GM18511 (cell line): ENCODE data around the gene SLC12A4.
"Not testable (repeated sequence)": the region's sequence is repeated elsewhere in the genome, so short reads cannot be mapped to it uniquely, and the experiment has no call there.

Experiments used
- ATAC-seq: cut with Tn5 transposase; IDR thresholded peaks from one replicate; pipeline ENCODE4 v1.9.1; 2021; ENCODE audit warnings: mild to moderate bottlenecking, moderate library complexity; ENCODE audit not compliant: unreplicated experiment

The SLC12A4 gene

GRCh38 chr16:67942510-67943255, 25.8 kb downstream of the SLC12A4 start:
- ATAC-seq: no peak

GRCh38 chr16:67942200-67942509, 26.3 kb downstream of the SLC12A4 start:
- no peak for ATAC-seq

DNA sequence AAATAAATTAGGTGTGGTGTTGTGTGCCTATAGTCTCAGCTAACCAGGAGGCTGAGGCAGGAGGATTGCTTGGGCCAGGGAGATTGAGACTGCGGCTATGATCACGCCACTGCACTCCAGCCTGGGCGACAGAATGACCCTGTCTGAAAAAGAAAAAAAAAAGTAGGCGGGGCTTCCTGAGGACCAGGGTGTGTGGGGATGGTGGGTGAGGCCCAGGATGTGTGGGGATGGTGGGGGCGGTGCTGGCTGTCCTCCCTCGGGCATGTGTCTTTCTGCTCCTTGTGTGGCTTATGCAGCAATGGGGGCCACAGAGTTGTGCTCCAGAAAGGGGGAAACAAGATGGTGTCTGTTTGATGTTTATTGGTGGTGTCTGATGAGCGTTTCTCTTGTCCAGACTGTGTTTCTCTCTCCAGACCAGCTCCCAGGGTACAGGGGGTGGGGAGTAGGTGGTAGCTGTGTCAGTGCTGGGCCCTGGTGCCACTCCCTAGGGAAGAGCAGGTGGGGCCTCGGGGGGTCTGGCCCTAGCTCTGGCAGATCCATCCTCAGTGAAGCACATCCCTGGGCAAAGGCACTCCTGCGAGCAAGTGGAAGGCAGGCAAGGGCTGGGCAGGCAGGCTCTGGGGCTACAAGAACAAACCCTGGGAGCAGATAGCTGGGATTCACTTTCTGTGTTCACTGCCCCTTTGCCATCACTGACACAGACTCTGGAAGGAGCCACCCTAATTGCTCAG, 26.8 kb downstream of the SLC12A4 start:
- ATAC-seq: no peak

DNA sequence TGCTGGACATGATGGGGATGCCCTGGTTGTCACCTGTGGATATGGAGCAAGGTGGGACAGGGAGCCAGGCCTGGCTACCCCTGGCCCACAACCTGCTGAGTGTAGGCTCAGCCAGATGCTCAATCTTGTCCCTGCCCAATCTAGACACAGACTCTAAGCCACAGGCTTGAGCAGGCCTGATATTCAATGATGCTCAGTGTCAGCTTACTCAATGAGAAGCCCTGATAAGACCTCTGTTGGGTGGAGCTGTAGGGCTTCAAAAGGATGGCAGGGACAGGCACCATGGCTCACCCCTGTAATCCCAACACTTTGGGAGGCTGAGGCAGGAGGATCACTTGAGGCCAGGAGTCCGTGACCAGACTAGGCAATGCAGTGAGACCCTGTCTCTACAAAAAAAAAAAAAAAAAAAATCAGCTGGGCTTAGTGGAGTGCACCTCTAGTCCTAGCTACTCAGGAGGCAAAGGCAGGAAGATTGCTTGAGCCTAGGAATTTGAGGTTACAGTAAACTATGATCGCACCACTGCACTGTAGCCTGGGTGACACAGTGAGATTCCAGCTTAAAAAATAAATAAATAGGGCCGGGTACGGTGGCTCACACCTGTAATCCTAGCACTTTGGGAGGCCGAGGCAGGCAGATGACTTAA, 27.9 kb downstream of the SLC12A4 start:
- ATAC-seq: no peak

- ATAC-seq: no peak
Observed at GRCh38 chr16:67939507-67940445, 28.7 kb downstream of the SLC12A4 start.

DNA sequence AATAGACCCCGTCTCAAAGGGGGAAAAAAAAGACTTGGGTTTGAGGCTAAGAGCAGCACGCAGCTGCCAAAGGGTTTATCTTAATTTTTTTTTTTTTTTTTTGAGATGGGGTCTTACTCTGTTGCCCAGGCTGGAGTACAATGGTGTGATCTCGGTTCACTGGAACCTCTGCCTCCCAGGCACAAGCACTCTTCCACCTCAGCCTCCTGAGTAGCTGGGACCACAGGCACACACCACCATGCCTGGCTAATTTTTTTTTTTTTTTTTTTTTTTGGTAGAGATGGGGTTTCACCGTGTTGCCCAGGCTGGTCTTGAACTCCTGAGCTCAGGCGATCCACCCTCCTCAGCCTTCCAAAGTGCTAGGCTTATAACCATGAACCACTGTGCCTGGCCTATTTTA, 30.7 kb downstream of the SLC12A4 start:
- not testable (repeated sequence) for ATAC-seq

DNA sequence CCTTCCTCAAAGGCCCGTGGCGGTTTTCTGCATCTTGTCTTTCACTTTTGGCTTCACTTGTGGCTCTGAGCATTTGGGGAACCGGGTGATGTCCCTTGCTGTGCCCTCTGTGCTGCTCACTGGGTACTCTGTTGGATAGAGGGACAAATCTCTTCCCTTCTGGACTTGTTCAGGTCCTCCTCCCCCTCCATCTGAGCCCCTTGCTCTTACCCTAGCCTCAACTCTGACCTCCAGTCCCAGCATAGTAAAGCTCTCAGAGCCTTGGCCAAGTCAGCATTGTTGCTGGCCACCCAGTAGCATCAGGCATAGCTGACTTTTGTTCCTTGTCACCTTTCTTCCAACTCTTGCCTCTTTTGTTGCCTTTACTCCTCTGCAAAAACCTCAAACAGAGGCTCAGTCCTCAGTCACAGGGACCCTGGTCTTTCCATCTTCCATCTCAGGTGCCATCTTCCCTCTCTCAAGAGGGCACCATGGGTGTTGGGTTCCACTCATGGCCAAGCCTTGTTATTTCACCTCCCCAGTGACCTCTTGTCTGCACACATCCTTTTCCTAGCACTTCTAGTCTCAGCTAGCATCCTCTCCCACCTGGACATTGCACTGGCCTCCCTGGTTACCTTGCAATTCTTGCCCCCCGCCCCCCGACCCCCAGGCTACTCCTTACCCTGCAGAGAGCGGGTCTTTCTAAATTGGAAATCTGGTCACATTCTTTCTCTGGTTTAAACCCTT, 31.4 kb downstream of the SLC12A4 start:
- peak; percentile 65 for ATAC-seq

DNA sequence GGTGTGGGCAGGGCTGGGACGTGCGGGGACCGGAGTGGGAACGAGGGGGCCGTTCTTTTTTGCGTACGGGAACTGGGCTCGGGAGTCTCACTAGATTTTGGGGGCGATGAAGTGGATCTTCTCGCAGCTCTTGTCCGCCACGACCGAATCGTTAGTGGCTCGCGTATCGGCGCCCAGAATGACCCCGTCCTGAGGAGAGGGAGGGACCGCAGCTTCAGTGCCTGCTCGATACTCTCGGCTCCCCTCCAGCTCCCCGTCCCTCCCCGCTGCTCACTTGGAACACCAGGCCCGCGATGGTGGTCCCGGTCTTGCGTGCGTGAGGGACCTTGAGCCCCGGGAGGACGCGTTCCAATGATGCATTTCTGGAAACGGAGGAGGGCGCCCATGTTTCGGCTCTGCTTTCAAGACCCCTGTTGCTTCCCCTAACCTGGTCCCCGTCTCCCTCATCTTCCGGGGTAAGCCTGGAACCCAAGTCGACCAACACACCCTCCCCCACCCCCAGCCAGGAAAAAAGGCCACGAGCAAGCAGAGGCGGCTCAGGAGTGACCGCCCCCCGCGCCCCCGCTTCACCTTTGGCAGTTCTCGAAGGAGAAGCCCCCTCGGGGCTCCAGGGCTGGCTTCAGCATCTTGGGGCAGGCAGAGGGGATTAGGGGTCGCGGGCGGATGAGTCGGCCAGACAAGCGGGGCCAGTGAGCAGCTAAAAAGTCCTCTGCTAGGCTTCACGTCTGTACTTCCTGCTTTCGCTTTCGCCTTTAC, 32.1 kb downstream of the SLC12A4 start, which contains the start of gene PSMB10:
Gene PSMB10 (minus strand): TSS at position 727 of the 756 bp plus-strand sequence. CDS start 101 bp downstream, at position 626.
- peak; percentile 7 for ATAC-seq

- peak; percentile 91 for ATAC-seq
Observed at GRCh38 chr16:67935402-67936123, 32.9 kb downstream of the SLC12A4 start.

- ATAC-seq: no peak
Observed at GRCh38 chr16:67935101-67935401, 33.4 kb downstream of the SLC12A4 start.

DNA sequence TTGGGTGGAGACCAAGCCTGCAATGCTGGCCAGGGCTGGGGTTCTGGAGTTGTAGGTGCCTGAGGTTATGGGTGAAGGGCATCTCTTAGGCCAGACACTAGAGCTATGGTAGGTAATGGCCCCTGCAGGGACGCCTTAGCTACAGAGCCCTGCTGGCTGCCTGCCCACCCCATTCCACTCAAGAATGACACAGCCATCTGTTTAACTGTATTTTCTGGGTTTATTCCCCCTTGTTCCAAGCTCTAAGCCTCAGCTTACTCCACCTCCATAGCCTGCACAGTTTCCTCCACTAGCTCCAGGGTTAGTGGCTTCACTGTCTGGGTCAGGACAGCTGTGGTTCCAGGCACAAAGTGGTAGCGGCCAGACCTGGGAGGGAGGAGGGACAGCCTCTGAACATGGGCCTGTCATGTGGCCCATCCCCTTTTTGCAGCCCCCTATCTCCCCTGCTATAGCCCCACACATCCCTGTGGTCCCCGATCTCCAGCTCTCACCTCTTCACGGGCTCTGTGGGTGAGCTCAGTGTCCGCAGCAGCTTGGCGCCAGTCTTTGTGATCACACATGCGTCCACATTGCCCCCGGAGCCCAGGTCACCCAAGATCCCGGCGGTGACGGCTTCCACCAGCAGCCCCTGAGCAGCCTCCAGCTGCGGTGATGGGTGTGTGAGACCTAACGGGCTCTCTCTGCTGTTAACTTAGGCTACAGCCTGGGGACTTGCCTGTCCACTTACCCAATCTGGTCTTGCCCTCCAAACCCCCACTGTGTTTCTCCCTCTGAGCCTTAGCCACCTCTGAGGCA, 33.9 kb downstream of the SLC12A4 start:
- no peak for ATAC-seq

DNA sequence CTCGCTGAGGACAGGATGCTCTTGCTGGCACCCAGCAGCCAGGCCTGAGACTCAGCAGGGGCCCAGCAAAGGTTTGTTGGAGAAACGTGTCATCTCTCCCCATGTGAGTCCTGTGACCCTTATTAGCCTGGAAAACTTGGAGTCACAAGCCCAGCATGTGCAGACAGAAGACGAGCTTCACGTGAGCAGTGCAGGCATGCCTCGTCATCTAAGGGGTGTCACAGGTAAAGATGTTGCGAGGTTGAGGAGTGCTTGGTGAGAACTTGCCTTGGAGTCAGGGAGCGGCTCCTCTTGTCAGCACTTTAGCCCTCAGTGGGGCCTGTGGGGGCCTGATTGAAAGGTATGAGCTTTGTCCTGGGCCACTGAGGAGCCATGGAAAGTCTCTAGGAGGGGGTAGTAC, 34.6 kb downstream of the SLC12A4 start:
- ATAC-seq: no peak

DNA sequence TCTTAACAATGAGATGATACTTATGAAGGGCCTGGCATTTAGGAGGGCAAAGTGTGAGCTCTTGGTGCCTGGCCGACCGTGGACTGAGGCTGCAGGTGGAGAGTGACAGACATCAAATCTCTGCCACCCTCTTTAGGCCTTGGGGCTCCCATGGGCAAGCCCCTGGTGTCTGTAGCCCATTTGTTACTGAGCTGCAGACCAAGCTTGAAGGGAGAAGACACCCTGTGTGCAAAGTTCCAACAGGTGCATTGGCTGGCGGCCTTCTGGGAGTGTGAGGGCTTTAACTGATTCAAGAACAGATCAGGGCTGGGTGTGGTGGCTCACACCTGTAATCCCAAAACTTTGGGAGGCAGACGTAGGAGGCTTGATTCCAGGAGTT, 36.0 kb downstream of the SLC12A4 start:
- ATAC-seq: no peak

DNA sequence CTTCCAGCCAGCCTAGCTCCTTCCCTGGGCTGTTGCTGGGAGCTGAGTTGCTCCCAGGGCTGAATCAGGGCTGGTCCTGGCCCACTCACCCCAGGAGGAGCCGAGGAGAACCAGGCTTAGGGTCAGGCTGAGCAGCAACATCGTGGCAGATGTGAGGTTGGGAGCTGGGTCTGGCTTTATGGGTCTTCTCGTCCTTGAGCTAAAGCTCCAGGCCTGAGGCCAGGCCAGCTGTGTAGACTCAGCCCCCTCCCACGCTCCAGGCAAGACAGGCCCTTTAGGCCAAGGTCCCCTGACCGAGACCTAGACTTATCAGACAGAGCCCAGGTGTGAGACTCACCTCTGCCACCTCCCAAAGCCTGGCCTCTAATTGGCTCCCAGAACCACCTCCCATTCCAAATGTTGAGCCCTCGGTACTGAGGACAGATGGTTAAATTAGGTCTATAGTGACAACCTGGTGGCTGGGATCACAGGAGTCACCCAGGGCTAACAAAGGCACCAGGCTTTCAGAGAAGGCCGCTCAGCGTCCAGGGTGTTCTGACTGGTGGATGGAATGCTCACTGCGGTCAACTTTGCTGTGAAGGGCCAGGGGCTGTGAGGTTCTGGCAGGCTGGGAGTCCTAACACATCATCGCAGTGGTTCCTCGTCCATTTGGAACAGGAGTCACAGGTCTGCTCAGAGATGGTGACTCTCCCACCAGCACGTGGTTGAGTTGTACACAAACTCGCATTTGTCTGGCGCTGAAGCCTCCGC, 36.5 kb downstream of the SLC12A4 start, which contains the start of gene CTRL:
Gene CTRL (minus strand): TSS at position 151 of the 750 bp plus-strand sequence. CDS start 10 bp downstream, at position 141.
- no peak for ATAC-seq

DNA sequence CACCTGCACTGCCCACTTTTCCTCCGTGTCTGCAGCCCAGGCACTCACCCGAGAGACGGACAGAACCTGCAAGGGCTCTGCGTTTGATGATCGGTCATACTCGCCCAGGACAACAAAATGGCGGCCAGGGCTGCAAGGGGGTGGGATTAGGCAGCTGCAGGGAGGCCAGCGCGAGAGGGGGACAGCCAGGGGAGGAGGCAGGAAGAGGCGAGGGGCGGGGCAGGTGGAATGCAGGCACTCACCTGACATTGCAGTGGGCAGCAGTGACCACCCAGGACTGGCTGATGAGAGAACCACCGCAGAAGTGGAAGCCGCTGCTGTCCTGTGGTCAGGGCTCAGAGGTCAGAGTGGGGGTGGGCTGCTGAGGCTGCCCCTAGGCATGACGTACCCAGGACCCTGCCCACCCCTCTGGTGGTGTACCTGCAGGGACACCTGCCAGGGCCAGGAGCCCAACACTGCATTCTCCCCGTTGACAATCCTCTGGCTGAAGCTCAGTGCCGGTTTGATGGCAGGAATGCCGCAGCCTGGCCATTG, 37.7 kb downstream of the SLC12A4 start:
- ATAC-seq: no peak

DNA sequence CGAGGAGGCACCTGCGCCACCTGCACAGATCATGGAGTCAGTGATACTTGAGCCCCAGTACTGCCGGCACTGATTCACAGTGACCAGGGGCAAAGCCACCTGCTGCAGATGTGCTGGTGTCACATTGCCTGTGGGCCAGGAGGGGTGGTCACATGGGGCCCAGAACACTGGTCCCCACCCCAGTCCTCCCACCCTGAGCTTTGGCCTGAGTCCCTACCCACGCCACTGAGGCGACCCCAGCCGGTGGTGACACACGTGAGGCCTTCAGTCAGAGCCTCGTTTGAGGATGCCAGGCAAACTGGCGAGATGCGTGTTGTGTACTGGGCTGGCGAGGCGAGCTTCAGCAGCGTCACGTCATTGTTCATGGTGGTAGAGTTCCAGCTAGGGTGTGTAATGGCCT, 38.2 kb downstream of the SLC12A4 start:
- no peak for ATAC-seq
